K562 (cell line): ENCODE results near the gene COL1A1. TPM values are rescaled to one million over a fixed set of nuclear protein-coding genes. Genes with fewer than 3 reads are reported as not detected.

Experiments
- ATAC-seq: fragments of 200-7000 bp; cut with Tn5 transposase; 3 replicates; pipeline ENCODE4 v1.9.1; 2020; ENCODE audit warnings: moderate library complexity
- BruUV-seq: library from RNA; stranded (reverse); fragments of 400-500 nt; replicated peaks from 2 replicates; lab custom pipeline; 2021; lab: Mats Ljungman, UMichigan
- CTCF ChIA-PET: fragments of 300-600 bp; formaldehyde crosslinking; extraction: SDS; loops from one replicate; lab custom pipeline; 2021; ENCODE audit warnings: low intra/inter-chr PET ratio; lab: Yijun Ruan, JAX
- POLR2A ChIA-PET: fragments of 300-600, 350-650 bp; sonication (Branson Sonifier 250); formaldehyde crosslinking; extraction: SDS; loops from one replicate; lab custom pipeline; 2021; ENCODE audit warnings: antibody characterized with exemption, inconsistent platforms; lab: Yijun Ruan, JAX
- DNase-seq, 4 experiments: peaks; one replicate each; pipeline versions ENCODE4 v3.0.0 to v3.0.0-alpha.2; 2011 to 2018; ENCODE audit warnings: low spot score in 3 of 4, mixed read lengths in 3 of 4; ENCODE audit errors: extremely low read depth in 1 of 4
- FAIRE-seq: peaks from 2 replicates; lab custom pipeline; 2011; peaks lifted over from hg19 to GRCh38; lab: Jason Lieb, UNC
- H2AFZ ChIP-seq: 2 replicates; pipeline ENCODE4 v1.6.0; 2011; ENCODE audit warnings: low read depth, low read length, control low read depth, inconsistent platforms
- H3K27ac ChIP-seq: fragments of 200-600 bp; 3 replicates; pipeline ENCODE4 v1.8.0; 2011; ENCODE audit warnings: low read depth, mild to moderate bottlenecking, control low read depth, inconsistent platforms, low read length, moderate library complexity, mixed read lengths; ENCODE audit errors: extremely low read depth
- H3K27me3 ChIP-seq, 2 experiments: fragments of 300-600 bp in 1 of 2; 2 replicates in 1 of 2; 3 replicates in 1 of 2; pipeline versions ENCODE4 v1.6.0 to v1.8.0; 2011; ENCODE audit warnings: inconsistent platforms in 2 of 2, low read length in 2 of 2, mild to moderate bottlenecking in 1 of 2, mixed read lengths in 1 of 2, moderate library complexity in 1 of 2; ENCODE audit not compliant: control insufficient read depth in 2 of 2, insufficient read depth in 2 of 2
- H3K36me3 ChIP-seq: fragments of 300-600 bp; 3 replicates; pipeline ENCODE4 v1.8.0; 2011; ENCODE audit warnings: mild to moderate bottlenecking, low read length, inconsistent platforms; ENCODE audit not compliant: control insufficient read depth, insufficient read depth
- H3K4me1 ChIP-seq, 2 experiments: fragments of 200-600 bp in 1 of 2; replicated peaks in 1 of 2; 2 replicates in 1 of 2; 3 replicates in 1 of 2; pipeline versions ENCODE4 v1.5.1 to v1.8.0; 2011; ENCODE audit warnings: inconsistent platforms in 2 of 2, low read length in 2 of 2, mild to moderate bottlenecking in 1 of 2, mixed read lengths in 1 of 2, moderate library complexity in 1 of 2; ENCODE audit not compliant: control insufficient read depth in 2 of 2, insufficient read depth in 2 of 2
- H3K4me2 ChIP-seq: 2 replicates; pipeline ENCODE4 v1.6.1; 2011; ENCODE audit warnings: low read length, control low read depth, inconsistent platforms, mixed read lengths; ENCODE audit not compliant: insufficient read depth
- H3K4me3 ChIP-seq: fragments of 200-600 bp; sonication (generic), shearing (Covaris generic); 2 replicates; pipeline ENCODE4 v1.5.1; 2016; ENCODE audit warnings: control low read depth, inconsistent platforms
- H3K79me2 ChIP-seq: fragments of 200-600 bp; 3 replicates; pipeline ENCODE4 v1.8.0; 2011; ENCODE audit warnings: low read length, inconsistent platforms; ENCODE audit not compliant: control insufficient read depth, insufficient read depth
- H3K9ac ChIP-seq, 2 experiments: 2 replicates each; pipeline versions ENCODE4 v1.6.0 to v1.6.1; 2011; ENCODE audit warnings: low read depth in 2 of 2, low read length in 2 of 2, control low read depth in 1 of 2, inconsistent platforms in 1 of 2, mild to moderate bottlenecking in 1 of 2, mixed read lengths in 1 of 2; ENCODE audit not compliant: insufficient read depth in 1 of 2
- H3K9me1 ChIP-seq: one replicate; pipeline ENCODE4 v1.6.0; 2011; ENCODE audit warnings: inconsistent platforms, mild to moderate bottlenecking, low read length, moderate library complexity; ENCODE audit not compliant: control insufficient read depth, insufficient read depth
- H3K9me3 ChIP-seq: replicated peaks from 2 replicates; pipeline ENCODE4 v1.5.1; 2011; ENCODE audit warnings: low read depth, low read length, inconsistent platforms; ENCODE audit not compliant: control insufficient read depth, insufficient read depth
- H4K20me1 ChIP-seq: replicated peaks from 2 replicates; pipeline ENCODE4 v1.6.1; 2011; ENCODE audit warnings: low read length, inconsistent platforms, mixed read lengths; ENCODE audit not compliant: control insufficient read depth, insufficient read depth
- CHD2 ChIP-seq: IDR thresholded peaks from 2 replicates; pipeline ENCODE4 v1.6.1; 2011; ENCODE audit warnings: low read depth, low read length
- FOS ChIP-seq: IDR thresholded peaks from 3 replicates; pipeline ENCODE4 v1.6.1; 2011; ENCODE audit not compliant: insufficient read length; ENCODE audit errors: extremely low read depth
- GABPB2 ChIP-seq: fragments of 250-450 bp; sonication (Bioruptor Pico); conservative IDR thresholded peaks from 2 replicates; pipeline ENCODE4 v1.5.1; 2021; ENCODE audit warnings: mild to moderate bottlenecking
- GATA2 ChIP-seq: sonication (generic); formaldehyde crosslinking; IDR thresholded peaks from 2 replicates; pipeline ENCODE4 v1.4.0; 2020; ENCODE audit warnings: mild to moderate bottlenecking, missing genetic modification reagents
- KAT2B ChIP-seq: IDR thresholded peaks from one replicate; pipeline ENCODE4 v1.6.1; 2012; ENCODE audit warnings: low read depth, mild to moderate bottlenecking, control low read depth, inconsistent platforms, low read length, moderate library complexity
- MCM3 ChIP-seq: fragments of 450-650 bp; IDR thresholded peaks from 2 replicates; pipeline ENCODE4 v1.6.1; 2016
- NKRF ChIP-seq: fragments of 450-650 bp; IDR thresholded peaks from 2 replicates; pipeline ENCODE4 v1.6.1; 2016; ENCODE audit warnings: borderline replicate concordance
- SMARCA4 ChIP-seq: fragments of 450-650 bp; IDR thresholded peaks from 2 replicates; pipeline ENCODE4 v1.6.1; 2016
- STAT5A ChIP-seq: IDR thresholded peaks from 2 replicates; pipeline ENCODE4 v1.6.1; 2012; ENCODE audit warnings: low read length, inconsistent platforms, borderline replicate concordance
- TGIF2 ChIP-seq: sonication (generic); formaldehyde crosslinking; IDR thresholded peaks from 2 replicates; pipeline ENCODE4 v1.8.1; 2022; ENCODE audit warnings: mild to moderate bottlenecking, missing genetic modification reagents, moderate library complexity
- U2AF1 ChIP-seq: fragments of 200-400 bp; formaldehyde crosslinking; optimal IDR thresholded peaks from 2 replicates; pipeline ENCODE3; 2017; ENCODE audit warnings: mild to moderate bottlenecking, low read depth, low read length, moderate library complexity
- ZNF57 ChIP-seq: fragments of 450-650 bp; formaldehyde crosslinking; IDR thresholded peaks from 2 replicates; pipeline ENCODE4 v1.4.0; 2020; ENCODE audit warnings: mild to moderate bottlenecking, moderate library complexity
- ZNF778 ChIP-seq: fragments of 450-650 bp; formaldehyde crosslinking; IDR thresholded peaks from 2 replicates; pipeline ENCODE4 v1.4.0; 2020; ENCODE audit warnings: mild to moderate bottlenecking, moderate library complexity
- WGBS: fragments of 100-300 bp; shearing (Covaris generic); methylation state at CpG from one replicate; pipeline ENCODE4 v1.1.6; 2016; ENCODE audit warnings: low coverage, mixed read lengths; ENCODE audit not compliant: insufficient coverage; ENCODE audit errors: missing lambda C conversion rate; 5-methylcytosine and 5-hydroxymethylcytosine counted together
- in situ Hi-C: fragments of 300-500 bp; cut with MboI; formaldehyde crosslinking; loops from 4 replicates; pipeline ENCODE4 v1.15.0; 2018; ENCODE audit warnings: inconsistent platforms, mixed read lengths
- intact Hi-C: fragments of 100-400 bp; cut with micrococcal nuclease; formaldehyde crosslinking; loops from 2 replicates; pipeline ENCODE4 v1.14.2; 2022
- polyA plus RNA-seq, 8 experiments: library from polyadenylated mRNA; depleted of rRNA in 4 of 8; stranded (reverse) in 5 of 8; unstranded in 3 of 8; fragments of >200 nt; fragmentation: Nextera tagmentation in 2 of 8; fragmentation: Illumina TruSeq in 1 of 8; extraction: Ambion mirVana in 2 of 8; extraction: Trizol in 1 of 8; gene quantifications; 2 replicates each; pipeline versions ENCODE4 v1.2.1 to v1.2.3, GENCODE V29; 2011 to 2014; ENCODE audit warnings: inconsistent platforms in 1 of 8, missing spikeins in 1 of 8
- total RNA-seq, 7 experiments: library from RNA; depleted of rRNA in 6 of 7; stranded (reverse); fragments of >200 nt in 6 of 7; fragmentation: Illumina TruSeq in 2 of 7; extraction: Trizol in 2 of 7; gene quantifications; 2 replicates each; pipeline versions ENCODE4 v1.2.1 to v1.2.3, GENCODE V29; 2011 to 2021; ENCODE audit warnings: low replicate concordance in 1 of 7
- TF ChIP-seq, protein P1 (sequence below): conservative IDR thresholded peaks from 2 replicates; pipeline ENCODE4 v1.6.1; 2011; ENCODE audit warnings: low read depth, mild to moderate bottlenecking, low read length; ENCODE audit not compliant: control insufficient read depth

COL1A1 gene
- total and polyA plus RNA-seq, 9 of the 15 experiments (the other 6 are each of a cell fraction or from before 2014, with no cell fraction given), result 0.04 to 3.4 (median 0.18) TPM

DNA sequence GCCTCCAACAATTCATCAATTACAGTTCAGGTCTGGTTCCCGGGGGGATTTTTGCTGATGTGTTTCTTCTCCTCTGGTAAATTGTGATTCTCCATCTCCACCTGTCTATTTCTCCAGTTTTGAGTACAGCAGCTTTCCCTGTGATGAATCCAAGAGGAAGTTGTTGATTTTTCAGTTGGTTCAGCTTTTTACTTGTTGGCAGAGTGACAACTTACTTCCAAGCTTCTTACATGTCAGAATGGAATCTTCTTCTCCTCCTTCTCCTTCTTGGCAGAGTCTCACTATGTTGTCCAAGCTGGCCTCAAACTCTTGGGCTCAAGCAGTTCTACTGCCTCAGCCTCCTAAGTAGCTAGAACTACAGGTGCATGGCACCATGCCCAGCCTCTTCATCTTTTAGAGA is 39.4 kb upstream of the COL1A1 start:
- BruUV-seq, result no TSS peak
- no peaks in the 10 kb centered on the region; the same call in 1 of the 2 replicates for H4K20me1 ChIP-seq
- H3K27me3 ChIP-seq, result peaks cover 3 to 6% of the 10 kb centered on the region in 2 experiments; a peak in 2 of 5 replicates
- TF ChIP-seq ZNF57 (CRISPR knock-in tag), result no peak
- TF ChIP-seq SMARCA4, result no peak
- TF ChIP-seq CHD2, result no peak
- no peak for TF ChIP-seq GABPB2 (CRISPR knock-in tag)
- TF ChIP-seq U2AF1, result no peak
- TF ChIP-seq KAT2B, result no peak
- TF ChIP-seq GATA2 (CRISPR knock-in tag), result no peak
- no peak for TF ChIP-seq FOS
- TF ChIP-seq TGIF2 (CRISPR knock-in tag), result no peak
- TF ChIP-seq, protein P1, sequence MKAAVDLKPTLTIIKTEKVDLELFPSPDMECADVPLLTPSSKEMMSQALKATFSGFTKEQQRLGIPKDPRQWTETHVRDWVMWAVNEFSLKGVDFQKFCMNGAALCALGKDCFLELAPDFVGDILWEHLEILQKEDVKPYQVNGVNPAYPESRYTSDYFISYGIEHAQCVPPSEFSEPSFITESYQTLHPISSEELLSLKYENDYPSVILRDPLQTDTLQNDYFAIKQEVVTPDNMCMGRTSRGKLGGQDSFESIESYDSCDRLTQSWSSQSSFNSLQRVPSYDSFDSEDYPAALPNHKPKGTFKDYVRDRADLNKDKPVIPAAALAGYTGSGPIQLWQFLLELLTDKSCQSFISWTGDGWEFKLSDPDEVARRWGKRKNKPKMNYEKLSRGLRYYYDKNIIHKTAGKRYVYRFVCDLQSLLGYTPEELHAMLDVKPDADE, result no peak
- TF ChIP-seq ZNF778 (CRISPR knock-in tag), result no peak
- no peak for TF ChIP-seq NKRF
- no peak for TF ChIP-seq MCM3
- no peak for TF ChIP-seq STAT5A
- no peaks in the 10 kb centered on the region for H3K9me3 ChIP-seq
- H2AFZ ChIP-seq, result no peak overlapping the region
- no peaks in the 10 kb centered on the region for H3K36me3 ChIP-seq
- ChIA-PET POLR2A (no interaction called here), CTCF (no interaction called here)
- FAIRE-seq (no peak), ATAC-seq (no peak), DNase-seq (no peak)
- intact Hi-C loops (no loop called here), in situ Hi-C loops (no loop called here)
- no peak overlapping the region for H3K4me2 ChIP-seq
- no peak overlapping the region for H3K9ac ChIP-seq
- no peaks in the 10 kb centered on the region for H3K9me1 ChIP-seq
- H3K4me1 ChIP-seq, result no peaks in the 10 kb centered on the region
- no peak overlapping the region for H3K27ac ChIP-seq
- no peak overlapping the region for H3K4me3 ChIP-seq
- H3K79me2 ChIP-seq, result no peaks in the 10 kb centered on the region
- 8% methylated on average over 1 of the region's 1 CpG for WGBS
